ENCODE data around the gene TGFBR3. TPM values are rescaled to one million over a fixed set of nuclear protein-coding genes. Genes with fewer than 3 reads are reported as not detected.

Gene TGFBR3
- total and polyA plus RNA-seq, 9 of the 15 experiments (the other 6 are each of a cell fraction or from before 2014, with no cell fraction given), result 3.6 to 32.4 (median 15.6) TPM

DNA sequence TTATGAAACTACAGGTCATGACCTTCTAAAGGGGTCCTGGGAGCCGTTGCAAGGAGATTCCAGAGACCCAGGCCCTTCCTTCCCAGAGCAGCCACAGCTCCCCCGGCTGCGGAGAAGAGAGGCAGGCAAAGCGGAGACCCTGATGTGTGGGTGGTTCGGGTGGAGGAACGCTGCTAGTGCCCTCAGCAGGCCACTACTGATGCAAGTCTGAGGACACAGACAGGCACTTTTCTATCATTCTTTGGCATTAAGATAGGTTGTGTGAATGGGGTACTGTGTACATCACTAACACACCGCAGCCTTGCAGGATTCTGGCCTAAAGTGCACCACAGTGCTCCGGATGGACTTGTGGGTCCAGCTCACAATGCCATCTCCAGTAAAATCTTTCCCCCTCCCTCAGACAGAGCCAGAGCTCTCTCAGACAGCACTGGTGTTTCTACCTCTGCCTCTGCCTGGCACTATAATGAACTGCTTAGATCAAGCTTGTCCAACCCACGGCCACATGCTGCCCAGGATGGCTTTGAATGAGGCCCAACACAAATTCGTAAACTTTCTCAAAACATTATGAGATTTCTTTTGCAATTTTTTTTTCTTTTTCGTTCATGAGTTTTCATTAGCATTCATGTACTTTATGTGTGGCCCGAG is 121.4 kb downstream of the TGFBR3 start (continued):
- TF ChIP-seq, protein P1, sequence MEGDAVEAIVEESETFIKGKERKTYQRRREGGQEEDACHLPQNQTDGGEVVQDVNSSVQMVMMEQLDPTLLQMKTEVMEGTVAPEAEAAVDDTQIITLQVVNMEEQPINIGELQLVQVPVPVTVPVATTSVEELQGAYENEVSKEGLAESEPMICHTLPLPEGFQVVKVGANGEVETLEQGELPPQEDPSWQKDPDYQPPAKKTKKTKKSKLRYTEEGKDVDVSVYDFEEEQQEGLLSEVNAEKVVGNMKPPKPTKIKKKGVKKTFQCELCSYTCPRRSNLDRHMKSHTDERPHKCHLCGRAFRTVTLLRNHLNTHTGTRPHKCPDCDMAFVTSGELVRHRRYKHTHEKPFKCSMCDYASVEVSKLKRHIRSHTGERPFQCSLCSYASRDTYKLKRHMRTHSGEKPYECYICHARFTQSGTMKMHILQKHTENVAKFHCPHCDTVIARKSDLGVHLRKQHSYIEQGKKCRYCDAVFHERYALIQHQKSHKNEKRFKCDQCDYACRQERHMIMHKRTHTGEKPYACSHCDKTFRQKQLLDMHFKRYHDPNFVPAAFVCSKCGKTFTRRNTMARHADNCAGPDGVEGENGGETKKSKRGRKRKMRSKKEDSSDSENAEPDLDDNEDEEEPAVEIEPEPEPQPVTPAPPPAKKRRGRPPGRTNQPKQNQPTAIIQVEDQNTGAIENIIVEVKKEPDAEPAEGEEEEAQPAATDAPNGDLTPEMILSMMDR (IDR thresholded peaks at IDR 0.05 in 2 of 3, conservative IDR thresholded peaks at IDR 0.05 in 1 of 3; ENCODE audit: insufficient read depth in 2 of 3, low read depth in 1 of 3, low read length in 3 of 3), result peak; percentile 28 to 62 (median 41); a peak in 4 of 6 replicates
- TF ChIP-seq GATA2 (CRISPR knock-in tag; IDR thresholded peaks at IDR 0.05) (no peak), ZNF584 (CRISPR knock-in tag; IDR thresholded peaks at IDR 0.05; ENCODE audit: low read depth) (no peak), MTA1 (IDR thresholded peaks at IDR 0.05; ENCODE audit: borderline replicate concordance) (no peak), NELFE (IDR thresholded peaks at IDR 0.05; ENCODE audit: insufficient read depth, insufficient read length) (no peak), ZNF76 (CRISPR knock-in tag; IDR thresholded peaks at IDR 0.05; ENCODE audit: borderline replicate concordance) (no peak), IRF2 (CRISPR knock-in tag; IDR thresholded peaks at IDR 0.05) (no peak), ARID1B (IDR thresholded peaks at IDR 0.05) (no peak), GATAD2B (IDR thresholded peaks at IDR 0.05; ENCODE audit: borderline replicate concordance) (no peak), SMAD3 (CRISPR knock-in tag; conservative IDR thresholded peaks at IDR 0.05) (no peak), CTBP1 (IDR thresholded peaks at IDR 0.05; ENCODE audit: borderline replicate concordance) (no peak), NBN (IDR thresholded peaks at IDR 0.05; ENCODE audit: low read depth) (no peak), ZNF408 (CRISPR knock-in tag; IDR thresholded peaks at IDR 0.05; ENCODE audit: low read depth) (no peak)
- TF ChIP-seq, protein P2, sequence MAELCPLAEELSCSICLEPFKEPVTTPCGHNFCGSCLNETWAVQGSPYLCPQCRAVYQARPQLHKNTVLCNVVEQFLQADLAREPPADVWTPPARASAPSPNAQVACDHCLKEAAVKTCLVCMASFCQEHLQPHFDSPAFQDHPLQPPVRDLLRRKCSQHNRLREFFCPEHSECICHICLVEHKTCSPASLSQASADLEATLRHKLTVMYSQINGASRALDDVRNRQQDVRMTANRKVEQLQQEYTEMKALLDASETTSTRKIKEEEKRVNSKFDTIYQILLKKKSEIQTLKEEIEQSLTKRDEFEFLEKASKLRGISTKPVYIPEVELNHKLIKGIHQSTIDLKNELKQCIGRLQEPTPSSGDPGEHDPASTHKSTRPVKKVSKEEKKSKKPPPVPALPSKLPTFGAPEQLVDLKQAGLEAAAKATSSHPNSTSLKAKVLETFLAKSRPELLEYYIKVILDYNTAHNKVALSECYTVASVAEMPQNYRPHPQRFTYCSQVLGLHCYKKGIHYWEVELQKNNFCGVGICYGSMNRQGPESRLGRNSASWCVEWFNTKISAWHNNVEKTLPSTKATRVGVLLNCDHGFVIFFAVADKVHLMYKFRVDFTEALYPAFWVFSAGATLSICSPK (IDR thresholded peaks at IDR 0.05; ENCODE audit: borderline replicate concordance), result no peak
- TF ChIP-seq, protein P3, sequence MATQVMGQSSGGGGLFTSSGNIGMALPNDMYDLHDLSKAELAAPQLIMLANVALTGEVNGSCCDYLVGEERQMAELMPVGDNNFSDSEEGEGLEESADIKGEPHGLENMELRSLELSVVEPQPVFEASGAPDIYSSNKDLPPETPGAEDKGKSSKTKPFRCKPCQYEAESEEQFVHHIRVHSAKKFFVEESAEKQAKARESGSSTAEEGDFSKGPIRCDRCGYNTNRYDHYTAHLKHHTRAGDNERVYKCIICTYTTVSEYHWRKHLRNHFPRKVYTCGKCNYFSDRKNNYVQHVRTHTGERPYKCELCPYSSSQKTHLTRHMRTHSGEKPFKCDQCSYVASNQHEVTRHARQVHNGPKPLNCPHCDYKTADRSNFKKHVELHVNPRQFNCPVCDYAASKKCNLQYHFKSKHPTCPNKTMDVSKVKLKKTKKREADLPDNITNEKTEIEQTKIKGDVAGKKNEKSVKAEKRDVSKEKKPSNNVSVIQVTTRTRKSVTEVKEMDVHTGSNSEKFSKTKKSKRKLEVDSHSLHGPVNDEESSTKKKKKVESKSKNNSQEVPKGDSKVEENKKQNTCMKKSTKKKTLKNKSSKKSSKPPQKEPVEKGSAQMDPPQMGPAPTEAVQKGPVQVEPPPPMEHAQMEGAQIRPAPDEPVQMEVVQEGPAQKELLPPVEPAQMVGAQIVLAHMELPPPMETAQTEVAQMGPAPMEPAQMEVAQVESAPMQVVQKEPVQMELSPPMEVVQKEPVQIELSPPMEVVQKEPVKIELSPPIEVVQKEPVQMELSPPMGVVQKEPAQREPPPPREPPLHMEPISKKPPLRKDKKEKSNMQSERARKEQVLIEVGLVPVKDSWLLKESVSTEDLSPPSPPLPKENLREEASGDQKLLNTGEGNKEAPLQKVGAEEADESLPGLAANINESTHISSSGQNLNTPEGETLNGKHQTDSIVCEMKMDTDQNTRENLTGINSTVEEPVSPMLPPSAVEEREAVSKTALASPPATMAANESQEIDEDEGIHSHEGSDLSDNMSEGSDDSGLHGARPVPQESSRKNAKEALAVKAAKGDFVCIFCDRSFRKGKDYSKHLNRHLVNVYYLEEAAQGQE (IDR thresholded peaks at IDR 0.05; ENCODE audit: borderline replicate concordance), result peak; percentile 23; the same call in 1 of the 2 replicates
- TF ChIP-seq, protein P3 (CRISPR knock-in tag; IDR thresholded peaks at IDR 0.05; ENCODE audit: low read depth), result no peak
